CD14-positive monocyte (primary cell): ENCODE data around the gene KRT76. TPM values are rescaled to one million over a fixed set of nuclear protein-coding genes. Genes with fewer than 3 reads are reported as not detected.

Source experiments
- DNase-seq, 3 donors: peaks; one replicate each; pipeline ENCODE4 v3.0.0-alpha.2; 2011 to 2022
- H2AFZ ChIP-seq: 2 replicates; pipeline ENCODE4 v1.6.0; 2012; ENCODE audit warnings: mild to moderate bottlenecking, low read depth, low read length, inconsistent platforms; ENCODE audit not compliant: insufficient read depth, poor library complexity, severe bottlenecking
- H3K27ac ChIP-seq, 2 donors: 1 replicate in 1 of 2; 2 replicates in 1 of 2; pipeline ENCODE4 v1.5.1; 2012 to 2013; ENCODE audit warnings: low read length in 2 of 2, control low read depth in 1 of 2, inconsistent platforms in 1 of 2, low read depth in 1 of 2, mild to moderate bottlenecking in 1 of 2
- H3K27me3 ChIP-seq, 2 donors: one replicate each; pipeline versions ENCODE4 v1.6.0 to v1.6.1; 2011 to 2013; ENCODE audit warnings: low read length in 2 of 2; ENCODE audit not compliant: control insufficient read depth in 2 of 2, insufficient read depth in 2 of 2
- H3K36me3 ChIP-seq, 2 donors: replicated peaks in 1 of 2; 1 replicate in 1 of 2; 2 replicates in 1 of 2; pipeline versions ENCODE4 v1.5.1 to v1.6.1; 2012 to 2013; ENCODE audit warnings: low read length in 2 of 2, control low read depth in 1 of 2, inconsistent platforms in 1 of 2, mild to moderate bottlenecking in 1 of 2; ENCODE audit not compliant: insufficient read depth in 2 of 2, control insufficient read depth in 1 of 2
- H3K4me1 ChIP-seq, 2 donors: 1 replicate in 1 of 2; 2 replicates in 1 of 2; pipeline versions ENCODE4 v1.5.1 to v1.6.1; 2012 to 2013; ENCODE audit warnings: low read length in 2 of 2, control low read depth in 1 of 2, inconsistent platforms in 1 of 2, mild to moderate bottlenecking in 1 of 2, moderate library complexity in 1 of 2; ENCODE audit not compliant: insufficient read depth in 2 of 2, control insufficient read depth in 1 of 2
- H3K4me2 ChIP-seq: replicated peaks from 2 replicates; pipeline ENCODE3; 2012; ENCODE audit warnings: low read length, moderate library complexity, mild to moderate bottlenecking; ENCODE audit not compliant: poor library complexity, severe bottlenecking; ENCODE audit errors: extremely low read depth
- H3K4me3 ChIP-seq, 3 experiments: fragments of 200-600 bp in 1 of 3; sonication (generic) in 1 of 3; replicated peaks in 1 of 3; 1 replicate in 2 of 3; 2 replicates in 1 of 3; pipeline ENCODE4 v1.5.1; 2011 to 2013; ENCODE audit warnings: low read length in 3 of 3, mild to moderate bottlenecking in 3 of 3, control low read depth in 2 of 3, low read depth in 2 of 3, inconsistent platforms in 1 of 3, moderate library complexity in 1 of 3
- H3K79me2 ChIP-seq: 2 replicates; pipeline ENCODE4 v1.6.0; 2012; ENCODE audit warnings: mild to moderate bottlenecking, control low read depth, inconsistent platforms, low read length, moderate library complexity; ENCODE audit not compliant: insufficient read depth
- H3K9ac ChIP-seq: 2 replicates; pipeline ENCODE4 v1.6.0; 2017; ENCODE audit warnings: low read length, mild to moderate bottlenecking; ENCODE audit not compliant: insufficient read depth, poor library complexity, severe bottlenecking
- H3K9me3 ChIP-seq, 2 donors: replicated peaks in 1 of 2; 1 replicate in 1 of 2; 2 replicates in 1 of 2; pipeline versions ENCODE4 v1.5.1 to v1.6.1; 2012 to 2013; ENCODE audit warnings: low read length in 2 of 2, control low read depth in 1 of 2; ENCODE audit not compliant: control insufficient read depth in 1 of 2, insufficient read depth in 1 of 2
- H4K20me1 ChIP-seq: 2 replicates; pipeline ENCODE4 v1.6.0; 2012; ENCODE audit warnings: mild to moderate bottlenecking, low read length, control low read depth, moderate library complexity; ENCODE audit not compliant: insufficient read depth
- H3K27ac Mint-ChIP-seq, 7 donors: one replicate each; pipeline ENCODE4 v1.8.0; 2020; ENCODE audit warnings: mild to moderate bottlenecking in 7 of 7, mixed read lengths in 7 of 7, moderate library complexity in 6 of 7, inconsistent platforms in 2 of 7
- H3K27me3 Mint-ChIP-seq, 3 donors: one replicate each; pipeline ENCODE4 v1.8.0; 2021 to 2022; ENCODE audit warnings: low read depth in 3 of 3, mild to moderate bottlenecking in 3 of 3, mixed read lengths in 3 of 3, moderate library complexity in 3 of 3, inconsistent platforms in 1 of 3
- H3K36me3 Mint-ChIP-seq, 2 donors: one replicate each; pipeline ENCODE4 v1.8.0; 2020; ENCODE audit warnings: mixed read lengths in 2 of 2, inconsistent platforms in 1 of 2, mild to moderate bottlenecking in 1 of 2
- H3K4me1 Mint-ChIP-seq: one replicate; pipeline ENCODE4 v1.8.0; 2020; ENCODE audit warnings: mild to moderate bottlenecking, mixed read lengths
- H3K4me3 Mint-ChIP-seq, 2 donors: one replicate each; pipeline ENCODE4 v1.8.0; 2020; ENCODE audit warnings: mild to moderate bottlenecking in 2 of 2, mixed read lengths in 2 of 2, moderate library complexity in 1 of 2
- H3K9me3 Mint-ChIP-seq, 7 donors: one replicate each; pipeline ENCODE4 v1.8.0; 2020 to 2022; ENCODE audit warnings: mixed read lengths in 7 of 7, mild to moderate bottlenecking in 6 of 7, moderate library complexity in 6 of 7, inconsistent platforms in 2 of 7
- WGBS: methylation state at CpG from one replicate; pipeline ENCODE4 v1.1.5; 2013; ENCODE audit warnings: missing lambda C conversion rate; ENCODE audit not compliant: insufficient coverage; 5-methylcytosine and 5-hydroxymethylcytosine counted together
- intact Hi-C, 2 donors: fragments of 100-400 bp; cut with micrococcal nuclease; formaldehyde crosslinking; loops; one replicate each; pipeline versions ENCODE4 v1.15.0 to v1.15.1; 2023
- polyA plus RNA-seq, 3 donors: library from polyadenylated mRNA; depleted of rRNA in 1 of 3; unstranded in 2 of 3; stranded (reverse) in 1 of 3; fragments of 300-500 nt in 2 of 3; fragments of >200 nt in 1 of 3; fragmentation: Illumina TruSeq in 2 of 3; gene quantifications; 1 replicate in 2 of 3; 2 replicates in 1 of 3; pipeline ENCODE4 v1.2.3, GENCODE V29; 2012 to 2021
- TF ChIP-seq, protein P1 (sequence below): fragments of 200-600 bp; IDR thresholded peaks from one replicate; pipeline ENCODE4 v1.8.0; 2022; ENCODE audit warnings: antibody characterized with exemption, mild to moderate bottlenecking

Gene KRT76
- polyA plus RNA-seq, 3 donors: not detected

DNA sequence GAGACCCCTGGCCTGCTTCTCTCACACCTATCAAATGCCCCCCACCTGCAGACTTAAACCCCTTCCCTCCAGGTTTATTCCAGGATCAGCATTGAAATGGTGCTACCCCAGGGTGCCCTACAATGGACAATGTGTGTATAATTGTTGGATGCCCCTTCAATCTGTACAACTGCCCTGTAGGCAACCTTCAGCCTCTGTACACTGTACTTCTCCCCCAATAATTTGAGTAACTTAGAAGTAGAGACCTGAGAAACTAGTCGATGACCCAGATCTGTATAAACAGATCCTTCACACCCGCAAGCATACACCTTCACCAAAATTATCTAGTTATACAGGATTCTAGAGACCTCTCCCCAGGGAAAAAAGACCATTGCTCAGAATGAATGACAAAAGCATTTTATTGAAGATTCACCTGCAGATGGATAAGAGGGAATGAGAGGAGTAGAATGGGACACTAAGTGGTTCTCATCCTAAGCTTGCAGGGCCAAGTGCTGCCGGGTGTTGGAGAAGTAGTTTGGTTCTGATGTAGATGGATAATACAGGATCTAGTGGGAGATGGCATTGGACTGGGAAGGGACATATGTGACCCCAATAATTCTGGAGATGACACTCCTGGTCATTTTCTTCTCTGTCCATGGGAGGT is 29.1 kb upstream of the KRT76 start:
- no peaks in the 10 kb centered on the region for H3K36me3 Mint-ChIP-seq

DNA sequence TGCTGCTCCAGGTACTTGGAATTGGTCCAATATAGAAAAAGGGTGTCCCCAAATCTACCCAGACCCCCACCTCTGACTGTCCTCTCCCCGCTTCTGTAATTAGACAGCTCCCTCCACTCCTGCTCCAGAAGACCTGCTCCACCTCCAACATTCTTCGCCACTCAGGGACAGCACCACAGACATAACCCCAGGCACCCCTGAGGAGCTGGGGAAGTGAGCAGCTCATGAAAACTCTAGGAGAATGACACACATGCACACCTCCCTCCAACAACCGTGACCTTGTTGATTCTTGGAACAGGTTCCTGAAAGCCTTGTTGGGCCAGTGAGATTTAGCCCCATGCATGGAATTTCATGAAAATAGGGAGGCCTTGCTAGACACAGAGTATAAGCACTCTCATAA is 28.6 kb upstream of the KRT76 start:
- H3K27ac Mint-ChIP-seq: no peak overlapping the region
- no peaks in the 10 kb centered on the region for H4K20me1 ChIP-seq
- no peaks in the 10 kb centered on the region for H3K36me3 Mint-ChIP-seq
- no peak overlapping the region for H3K4me3 Mint-ChIP-seq
- no peak for DNase-seq
- intact Hi-C loops: no loop called here
- no peak overlapping the region for H2AFZ ChIP-seq
- no peaks in the 10 kb centered on the region for H3K79me2 ChIP-seq
- no peaks in the 10 kb centered on the region for H3K36me3 ChIP-seq
- no peaks in the 10 kb centered on the region for H3K4me1 Mint-ChIP-seq
- no peaks in the 10 kb centered on the region for H3K9me3 ChIP-seq
- H3K9ac ChIP-seq: no peak overlapping the region
- TF ChIP-seq, protein P1, sequence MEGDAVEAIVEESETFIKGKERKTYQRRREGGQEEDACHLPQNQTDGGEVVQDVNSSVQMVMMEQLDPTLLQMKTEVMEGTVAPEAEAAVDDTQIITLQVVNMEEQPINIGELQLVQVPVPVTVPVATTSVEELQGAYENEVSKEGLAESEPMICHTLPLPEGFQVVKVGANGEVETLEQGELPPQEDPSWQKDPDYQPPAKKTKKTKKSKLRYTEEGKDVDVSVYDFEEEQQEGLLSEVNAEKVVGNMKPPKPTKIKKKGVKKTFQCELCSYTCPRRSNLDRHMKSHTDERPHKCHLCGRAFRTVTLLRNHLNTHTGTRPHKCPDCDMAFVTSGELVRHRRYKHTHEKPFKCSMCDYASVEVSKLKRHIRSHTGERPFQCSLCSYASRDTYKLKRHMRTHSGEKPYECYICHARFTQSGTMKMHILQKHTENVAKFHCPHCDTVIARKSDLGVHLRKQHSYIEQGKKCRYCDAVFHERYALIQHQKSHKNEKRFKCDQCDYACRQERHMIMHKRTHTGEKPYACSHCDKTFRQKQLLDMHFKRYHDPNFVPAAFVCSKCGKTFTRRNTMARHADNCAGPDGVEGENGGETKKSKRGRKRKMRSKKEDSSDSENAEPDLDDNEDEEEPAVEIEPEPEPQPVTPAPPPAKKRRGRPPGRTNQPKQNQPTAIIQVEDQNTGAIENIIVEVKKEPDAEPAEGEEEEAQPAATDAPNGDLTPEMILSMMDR: no peak
- peaks cover 0 to 6% (median 6%) of the 10 kb centered on the region in 3 donors for H3K27me3 Mint-ChIP-seq
- no peaks in the 10 kb centered on the region for H3K27me3 ChIP-seq
- 100% methylated on average over 1 of the region's 3 CpGs for WGBS
- H3K4me1 ChIP-seq: no peaks in the 10 kb centered on the region
- no peak overlapping the region for H3K4me2 ChIP-seq
- H3K4me3 ChIP-seq: no peak overlapping the region
- peaks cover 0 to 2% (median 0%) of the 10 kb centered on the region in 7 donors for H3K9me3 Mint-ChIP-seq
- H3K27ac ChIP-seq: no peak overlapping the region

More for the DNA sequence above, 29.1 kb upstream of the KRT76 start:
- H3K9me3 Mint-ChIP-seq: peaks cover 0 to 2% (median 0%) of the 10 kb centered on the region in 7 donors
- no peak overlapping the region for H3K27ac Mint-ChIP-seq
- Histone ChIP-seq H3K9ac (no peak overlapping the region), H3K4me1 (no peaks in the 10 kb centered on the region), H3K27ac (no peak overlapping the region), H3K4me3 (no peak overlapping the region), H4K20me1 (no peaks in the 10 kb centered on the region), H3K9me3 (no peaks in the 10 kb centered on the region), H3K79me2 (no peaks in the 10 kb centered on the region), H3K4me2 (no peak overlapping the region), H3K27me3 (no peaks in the 10 kb centered on the region), H3K36me3 (no peaks in the 10 kb centered on the region), H2AFZ (no peak overlapping the region)
- intact Hi-C loops: no loop called here
- peaks cover 0 to 6% (median 6%) of the 10 kb centered on the region in 3 donors for H3K27me3 Mint-ChIP-seq
- TF ChIP-seq, protein P1: no peak
- H3K4me1 Mint-ChIP-seq: no peaks in the 10 kb centered on the region
- WGBS: 86% methylated on average over 1 of the region's 3 CpGs
- H3K4me3 Mint-ChIP-seq: no peak overlapping the region
- no peak for DNase-seq
